Heart left ventricle (tissue), 16 donors: Measurements from ENCODE around the gene RNASE13. TPM values are rescaled to one million over a fixed set of nuclear protein-coding genes. Genes with fewer than 3 reads are reported as not detected.
A peak's percentile ranks its signal among the peaks of the same experiment; 100 is the strongest.

Experiments used
- ATAC-seq, 4 donors: fragments of 200-7000 bp; cut with Tn5 transposase; one replicate each; pipeline ENCODE4 v1.9.1; 2020 to 2022; ENCODE audit warnings: moderate library complexity in 4 of 4, mild to moderate bottlenecking in 3 of 4, moderate number of reproducible peaks in 1 of 4
- DNase-seq, 5 donors: peaks; one replicate each; pipeline ENCODE4 v3.0.0-alpha.2; 2020
- H3K27ac ChIP-seq, 12 donors: fragments of 200-600 bp; sonication (generic) in 4 of 12; one replicate each; pipeline versions ENCODE4 v1.5.0 to v1.8.0; 2016 to 2022; ENCODE audit warnings: mild to moderate bottlenecking in 2 of 12
- H3K27me3 ChIP-seq, 9 donors: fragments of 200-600 bp; sonication (generic) in 2 of 9; one replicate each; pipeline versions ENCODE4 v1.5.1 to v1.8.0; 2016 to 2022; ENCODE audit warnings: mild to moderate bottlenecking in 3 of 9
- H3K36me3 ChIP-seq, 9 donors: fragments of 200-600 bp; sonication (generic) in 2 of 9; one replicate each; pipeline versions ENCODE4 v1.5.0 to v1.8.0; 2018 to 2022; ENCODE audit warnings: mild to moderate bottlenecking in 2 of 9
- H3K4me1 ChIP-seq, 12 donors: fragments of 200-600 bp; sonication (generic) in 4 of 12; one replicate each; pipeline versions ENCODE4 v1.5.0 to v1.8.0; 2016 to 2022; ENCODE audit warnings: mild to moderate bottlenecking in 3 of 12
- H3K4me3 ChIP-seq, 12 donors: fragments of 200-600 bp; sonication (generic) in 4 of 12; one replicate each; pipeline versions ENCODE4 v1.5.0 to v1.8.0; 2017 to 2022; ENCODE audit warnings: mild to moderate bottlenecking in 9 of 12, moderate library complexity in 4 of 12
- H3K9me3 ChIP-seq, 12 donors: fragments of 200-600 bp; sonication (generic) in 4 of 12; one replicate each; pipeline versions ENCODE4 v1.5.0 to v1.8.0; 2016 to 2022; ENCODE audit warnings: mild to moderate bottlenecking in 1 of 12
- CTCF ChIP-seq, 12 donors: fragments of 200-600 bp; sonication (generic) in 4 of 12; IDR thresholded peaks; one replicate each; pipeline versions ENCODE4 v1.5.0 to v1.8.0; 2018 to 2022; ENCODE audit warnings: antibody characterized with exemption in 12 of 12, mild to moderate bottlenecking in 5 of 12
- POLR2A ChIP-seq, 2 donors: fragments of 450-650 bp; IDR thresholded peaks; one replicate each; pipeline ENCODE4 v1.6.1; 2017; ENCODE audit warnings: antibody characterized with exemption in 2 of 2, mild to moderate bottlenecking in 2 of 2, moderate library complexity in 2 of 2
- WGBS, 4 donors: extraction: QIAGEN DNeasy Blood & Tissue Kit in 2 of 4; methylation state at CpG; one replicate each; pipeline versions ENCODE4 v1.1.5 to v1.1.7; 2013 to 2018; 5-methylcytosine and 5-hydroxymethylcytosine counted together
- intact Hi-C, 10 donors: fragments of 100-400 bp; cut with DNase I; formaldehyde crosslinking; loops; one replicate each; pipeline versions ENCODE4 v1.11.1 to v1.14.2; 2022
- polyA plus RNA-seq, 2 donors: library from polyadenylated mRNA; stranded (reverse); fragments of 200-250 nt; gene quantifications; one replicate each; pipeline ENCODE4 v1.2.3, GENCODE V29; 2013
- total RNA-seq, 9 donors: library from RNA; depleted of rRNA in 2 of 9; stranded (reverse); fragments of >200 nt in 2 of 9; fragmentation: NEBNext Ultra II Directional in 3 of 9; extraction: Animal tissue kit (Norgen Biotek cat#: 25700) in 3 of 9; gene quantifications; one replicate each; pipeline versions ENCODE4 v1.1.0 to v1.2.4, GENCODE V29; 2016 to 2023
- donor health status: ischemic (EF 13 %, LVEDD 7.1; RV severe dilation, severe dysfunction).
- donor health status: healthy with polysubstance abuse.
- donor health status: DM: no; HTN: yes; CAD: no.
- donor health status: DM: no; HTN: no; CAD: no.
- donor health status: ischemic (EF 25% LVEDD 6.9; RV normal size, moderate dysfunction).
- donor health status: ischemic (EF 25% LVEDD 5.7; RV mildly dilated, moderate dysfunction).
- donor health status: healthy.
- donor health status: DM: yes; HTN: yes; CAD: no.
- donor health status: ischemic (EF 35%, LVEDD 5.7; RV mildly dilated, moderate dysfunction).
- donor health status: nonischemic (EF 11% LVEDD 7.7; RV severe dilation, severe dysfunction).
- donor health status: DM: yes; HTN: yes; CAD: no.
- donor health status: PGD.
- donor health status: ischemic (EF 29% LVEDD 5.4; RV normal size, mild dysfunction).
- donor health status: nonischemic (EF 23%, LVEDD 6.1; RV moderate dilation, normal function).

The RNASE13 gene
- total and polyA plus RNA-seq, 11 donors, result not detected

- no peak overlapping the region for H3K4me3 ChIP-seq
- H3K9me3 ChIP-seq, result no peaks in the 10 kb centered on the region
- no peak for TF ChIP-seq POLR2A (IDR thresholded peaks at IDR 0.05)
- no peak for TF ChIP-seq CTCF (IDR thresholded peaks at IDR 0.05)
- intact Hi-C loops, result no loop called here
- H3K4me1 ChIP-seq, result peaks cover 0 to 7% (median 0%) of the 10 kb centered on the region in 12 donors
- no peak for ATAC-seq
- H3K27ac ChIP-seq, result no peak overlapping the region
- no peak for DNase-seq
- WGBS, 4 donors, result 90 to 95% (median 92%) methylated on average over 5 of the region's 5 CpGs
- no peaks in the 10 kb centered on the region for H3K36me3 ChIP-seq
- H3K27me3 ChIP-seq, result no peaks in the 10 kb centered on the region
Measured at GRCh38 chr14:21032326-21033132, 2.1 kb downstream of the RNASE13 start.

GRCh38 chr14:21030531-21030930, 4.1 kb downstream of the RNASE13 start:
- Histone ChIP-seq H3K4me1 (peaks cover 0 to 18% (median 13%) of the 10 kb centered on the region in 12 donors), H3K27ac (no peak overlapping the region), H3K36me3 (no peaks in the 10 kb centered on the region), H3K4me3 (no peak overlapping the region), H3K9me3 (no peaks in the 10 kb centered on the region), H3K27me3 (peaks cover 0 to 2% (median 0%) of the 10 kb centered on the region in 9 donors)
- 82 to 93% (median 88%) methylated on average over 12 of the region's 12 CpGs for WGBS, 4 donors
- TF ChIP-seq POLR2A (IDR thresholded peaks at IDR 0.05) (no peak), CTCF (IDR thresholded peaks at IDR 0.05) (no peak)
- no peak for DNase-seq
- intact Hi-C loops, result no loop called here
- no peak for ATAC-seq

GRCh38 chr14:21029917-21030316, 4.7 kb downstream of the RNASE13 start, which contains the start of gene TPPP2:
Gene TPPP2, plus strand, starts transcription at chr14:21030217. Its CDS starts 365 bp downstream, at chr14:21030582.
- Histone ChIP-seq H3K4me3 (no peak within 1 kb of the TSS), H3K36me3 (no peaks in the 10 kb centered on the region), H3K4me1 (peaks cover 0 to 19% (median 13%) of the 10 kb centered on the region in 12 donors), H3K27ac (no peak within 1 kb of the TSS), H3K9me3 (no peaks in the 10 kb centered on the region), H3K27me3 (peaks cover 0 to 7% (median 0%) of the 10 kb centered on the region in 9 donors)
- DNase-seq (no peak), ATAC-seq (no peak)
- 90 to 95% (median 94%) methylated on average over 5 of the region's 5 CpGs for WGBS, 4 donors
- intact Hi-C loops, result no loop called here
- no peak for TF ChIP-seq CTCF (IDR thresholded peaks at IDR 0.05)
- no peak for TF ChIP-seq POLR2A (IDR thresholded peaks at IDR 0.05)

GRCh38 chr14:21026988-21027315, 7.7 kb downstream of the RNASE13 start:
- Histone ChIP-seq H3K27me3 (peaks cover 0 to 7% (median 0%) of the 10 kb centered on the region in 9 donors), H3K9me3 (no peaks in the 10 kb centered on the region), H3K4me1 (peaks cover 0 to 46% (median 30%) of the 10 kb centered on the region in 12 donors), H3K36me3 (peaks cover 0 to 10% (median 3%) of the 10 kb centered on the region in 9 donors), H3K27ac (peak overlapping the region; percentile 55 to 100 (median 98)), H3K4me3 (no peak overlapping the region)
- no peak for TF ChIP-seq POLR2A (IDR thresholded peaks at IDR 0.05)
- TF ChIP-seq CTCF (IDR thresholded peaks at IDR 0.05), result no peak
- intact Hi-C loops, result no loop called here
- peak in 2 of 5 donors; percentile 38 to 71 for DNase-seq
- WGBS, 4 donors, result 11 to 24% (median 21%) methylated on average over 3 of the region's 3 CpGs
- peak in 1 of 4 donors; percentile 39 for ATAC-seq
